HEK293 (cell line): ENCODE data around the gene MOK.

Experiments used
- GLIS1 ChIP-seq: fragments of 450-650 bp; formaldehyde crosslinking; IDR thresholded peaks from 2 replicates; pipeline ENCODE4 v1.5.1; 2016; ENCODE audit warnings: missing biosample characterization, missing genetic modification characterization
- HOXC10 ChIP-seq: sonication (generic); formaldehyde crosslinking; IDR thresholded peaks from 2 replicates; pipeline ENCODE4 v1.8.1; 2023; ENCODE audit warnings: mild to moderate bottlenecking, missing genetic modification reagents
- KLF1 ChIP-seq: fragments of 450-650 bp; formaldehyde crosslinking; IDR thresholded peaks from 2 replicates; pipeline ENCODE4 v1.5.1; 2016; ENCODE audit warnings: missing biosample characterization, missing genetic modification characterization
- OSR2 ChIP-seq: fragments of 450-650 bp; formaldehyde crosslinking; IDR thresholded peaks from 2 replicates; pipeline ENCODE4 v1.5.1; 2016; ENCODE audit warnings: missing biosample characterization, missing genetic modification characterization
- SCRT1 ChIP-seq: fragments of 450-650 bp; formaldehyde crosslinking; IDR thresholded peaks from 2 replicates; pipeline ENCODE4 v1.5.1; 2016; ENCODE audit warnings: missing biosample characterization, missing genetic modification characterization, borderline replicate concordance
- SP3 ChIP-seq: fragments of 450-650 bp; formaldehyde crosslinking; IDR thresholded peaks from 2 replicates; pipeline ENCODE4 v1.5.1; 2016; ENCODE audit warnings: missing biosample characterization, missing genetic modification characterization
- YY1 ChIP-seq: fragments of 450-650 bp; formaldehyde crosslinking; IDR thresholded peaks from 2 replicates; pipeline ENCODE4 v1.5.1; 2018; ENCODE audit warnings: missing biosample characterization, missing genetic modification characterization
- ZBTB11 ChIP-seq: fragments of 450-650 bp; formaldehyde crosslinking; conservative IDR thresholded peaks from 2 replicates; pipeline ENCODE4 v1.5.1; 2016; ENCODE audit warnings: low read depth, missing biosample characterization, missing genetic modification characterization
- ZBTB21 ChIP-seq: fragments of 450-650 bp; formaldehyde crosslinking; IDR thresholded peaks from 2 replicates; pipeline ENCODE4 v1.5.1; 2017; ENCODE audit warnings: missing biosample characterization, missing genetic modification characterization
- ZBTB6 ChIP-seq: fragments of 450-650 bp; formaldehyde crosslinking; IDR thresholded peaks from 2 replicates; pipeline ENCODE4 v1.5.1; 2017; ENCODE audit warnings: missing biosample characterization, missing genetic modification characterization
- ZFP69B ChIP-seq: fragments of 450-650 bp; formaldehyde crosslinking; IDR thresholded peaks from 2 replicates; pipeline ENCODE4 v1.5.1; 2016; ENCODE audit warnings: missing biosample characterization, missing genetic modification characterization
- ZNF114 ChIP-seq: fragments of 450-650 bp; formaldehyde crosslinking; IDR thresholded peaks from 2 replicates; pipeline ENCODE4 v1.5.0; 2017; ENCODE audit warnings: missing biosample characterization, missing genetic modification characterization
- ZNF138 ChIP-seq: fragments of 450-650 bp; formaldehyde crosslinking; IDR thresholded peaks from 2 replicates; pipeline ENCODE4 v1.5.1; 2016; ENCODE audit warnings: missing biosample characterization, missing genetic modification characterization, borderline replicate concordance
- ZNF169 ChIP-seq: fragments of 450-650 bp; formaldehyde crosslinking; IDR thresholded peaks from 2 replicates; pipeline ENCODE4 v1.5.1; 2016; ENCODE audit warnings: missing biosample characterization, missing genetic modification characterization
- ZNF174 ChIP-seq: fragments of 450-650 bp; formaldehyde crosslinking; IDR thresholded peaks from 2 replicates; pipeline ENCODE4 v1.5.0; 2017; ENCODE audit warnings: missing biosample characterization, mild to moderate bottlenecking, missing genetic modification characterization
- ZNF18 ChIP-seq: fragments of 450-650 bp; formaldehyde crosslinking; IDR thresholded peaks from 2 replicates; pipeline ENCODE4 v1.5.1; 2016; ENCODE audit warnings: missing biosample characterization, missing genetic modification characterization
- ZNF266 ChIP-seq: fragments of 450-650 bp; formaldehyde crosslinking; IDR thresholded peaks from 2 replicates; pipeline ENCODE4 v1.5.1; 2016; ENCODE audit warnings: missing biosample characterization, missing genetic modification characterization, low read depth
- ZNF280C ChIP-seq: fragments of 450-650 bp; formaldehyde crosslinking; IDR thresholded peaks from 2 replicates; pipeline ENCODE4 v1.5.1; 2016; ENCODE audit warnings: missing biosample characterization, missing genetic modification characterization
- ZNF311 ChIP-seq: fragments of 450-650 bp; formaldehyde crosslinking; IDR thresholded peaks from 2 replicates; pipeline ENCODE4 v1.5.1; 2017; ENCODE audit warnings: missing biosample characterization, missing genetic modification characterization, borderline replicate concordance
- ZNF335 ChIP-seq: fragments of 450-650 bp; formaldehyde crosslinking; conservative IDR thresholded peaks from 2 replicates; pipeline ENCODE4 v1.5.1; 2016; ENCODE audit warnings: missing biosample characterization, missing genetic modification characterization
- ZNF416 ChIP-seq: fragments of 450-650 bp; formaldehyde crosslinking; IDR thresholded peaks from 2 replicates; pipeline ENCODE4 v1.5.1; 2016; ENCODE audit warnings: missing biosample characterization, missing genetic modification characterization
- ZNF488 ChIP-seq: fragments of 450-650 bp; formaldehyde crosslinking; IDR thresholded peaks from 2 replicates; pipeline ENCODE4 v1.5.1; 2016; ENCODE audit warnings: missing biosample characterization, missing genetic modification characterization
- ZNF510 ChIP-seq: fragments of 450-650 bp; formaldehyde crosslinking; IDR thresholded peaks from 2 replicates; pipeline ENCODE4 v1.5.1; 2018; ENCODE audit warnings: mild to moderate bottlenecking, missing genetic modification characterization, missing biosample characterization; ENCODE audit not compliant: insufficient replicate concordance
- ZNF521 ChIP-seq: fragments of 450-650 bp; formaldehyde crosslinking; IDR thresholded peaks from 2 replicates; pipeline ENCODE4 v1.5.1; 2017; ENCODE audit warnings: missing biosample characterization, mild to moderate bottlenecking, missing genetic modification characterization
- ZNF529 ChIP-seq: fragments of 450-650 bp; formaldehyde crosslinking; IDR thresholded peaks from 2 replicates; pipeline ENCODE4 v1.5.1; 2017; ENCODE audit warnings: missing genetic modification characterization, missing biosample characterization; ENCODE audit not compliant: insufficient replicate concordance
- ZNF555 ChIP-seq: fragments of 450-650 bp; formaldehyde crosslinking; conservative IDR thresholded peaks from 2 replicates; pipeline ENCODE4 v1.5.1; 2017; ENCODE audit warnings: missing biosample characterization, mild to moderate bottlenecking, missing genetic modification characterization, inconsistent platforms
- ZNF585B ChIP-seq: fragments of 450-650 bp; formaldehyde crosslinking; IDR thresholded peaks from 2 replicates; pipeline ENCODE4 v1.5.1; 2016; ENCODE audit warnings: missing biosample characterization, missing genetic modification characterization
- ZNF677 ChIP-seq: fragments of 450-650 bp; IDR thresholded peaks from 2 replicates; pipeline ENCODE4 v1.5.0; 2018; ENCODE audit warnings: missing biosample characterization, mild to moderate bottlenecking, missing genetic modification characterization, moderate library complexity
- ZNF837 ChIP-seq: fragments of 450-650 bp; formaldehyde crosslinking; IDR thresholded peaks from 2 replicates; pipeline ENCODE4 v1.5.1; 2016; ENCODE audit warnings: missing biosample characterization, missing genetic modification characterization
- ZSCAN4 ChIP-seq: fragments of 450-650 bp; formaldehyde crosslinking; IDR thresholded peaks from 2 replicates; pipeline ENCODE4 v1.5.1; 2017; ENCODE audit warnings: missing biosample characterization, missing genetic modification characterization

Gene MOK

GRCh38 chr14:102314242-102315011, 9.5 kb upstream of the MOK start (continued):
- TF ChIP-seq ZNF266 (tag by site-specific recombination) (no peak), GLIS1 (peak; percentile 63), ZNF677 (tag by site-specific recombination) (no peak), ZNF837 (tag by site-specific recombination) (no peak), ZNF488 (no peak), ZBTB6 (tag by site-specific recombination) (peak; percentile 68; the same call in 1 of the 2 replicates), KLF1 (tag by site-specific recombination) (0 out of 2 replicates have a peak, but pooled peaks have one; percentile 31), ZNF555 (tag by site-specific recombination) (no peak), ZNF18 (tag by site-specific recombination) (peak; percentile 40; the same call in 1 of the 2 replicates), SP3 (tag by site-specific recombination) (no peak; the same call in 1 of the 2 replicates), ZNF311 (no peak), ZNF114 (tag by site-specific recombination) (no peak), ZNF521 (tag by site-specific recombination) (no peak), ZSCAN4 (tag by site-specific recombination) (peak; percentile 65; the same call in 1 of the 2 replicates), ZNF416 (no peak), SCRT1 (tag by site-specific recombination) (no peak), ZNF510 (no peak), ZNF529 (tag by site-specific recombination) (no peak), ZNF335 (tag by site-specific recombination) (peak; percentile 78), HOXC10 (CRISPR knock-in tag) (no peak), YY1 (tag by site-specific recombination) (peak; percentile 55; the same call in 1 of the 2 replicates), ZNF174 (tag by site-specific recombination) (no peak), ZFP69B (tag by site-specific recombination) (peak; percentile 55; the same call in 1 of the 2 replicates), ZBTB11 (tag by site-specific recombination) (no peak), ZNF585B (tag by site-specific recombination) (no peak), ZNF138 (no peak), ZBTB21 (tag by site-specific recombination) (no peak), OSR2 (tag by site-specific recombination) (0 out of 2 replicates have a peak, but pooled peaks have one; percentile 28), ZNF169 (tag by site-specific recombination) (no peak), ZNF280C (tag by site-specific recombination) (no peak)
